NCI-H2171 (cell line): ENCODE data around the gene SERPINC1.
"Not testable (repeated sequence)": the region's sequence is repeated elsewhere in the genome, so short reads cannot be mapped to it uniquely, and the experiment has no call there.

ENCODE experiments used
- DNase-seq: peaks from one replicate; lab custom pipeline; 2025; lab: John Stamatoyannopoulos, UW

Gene SERPINC1

DNA sequence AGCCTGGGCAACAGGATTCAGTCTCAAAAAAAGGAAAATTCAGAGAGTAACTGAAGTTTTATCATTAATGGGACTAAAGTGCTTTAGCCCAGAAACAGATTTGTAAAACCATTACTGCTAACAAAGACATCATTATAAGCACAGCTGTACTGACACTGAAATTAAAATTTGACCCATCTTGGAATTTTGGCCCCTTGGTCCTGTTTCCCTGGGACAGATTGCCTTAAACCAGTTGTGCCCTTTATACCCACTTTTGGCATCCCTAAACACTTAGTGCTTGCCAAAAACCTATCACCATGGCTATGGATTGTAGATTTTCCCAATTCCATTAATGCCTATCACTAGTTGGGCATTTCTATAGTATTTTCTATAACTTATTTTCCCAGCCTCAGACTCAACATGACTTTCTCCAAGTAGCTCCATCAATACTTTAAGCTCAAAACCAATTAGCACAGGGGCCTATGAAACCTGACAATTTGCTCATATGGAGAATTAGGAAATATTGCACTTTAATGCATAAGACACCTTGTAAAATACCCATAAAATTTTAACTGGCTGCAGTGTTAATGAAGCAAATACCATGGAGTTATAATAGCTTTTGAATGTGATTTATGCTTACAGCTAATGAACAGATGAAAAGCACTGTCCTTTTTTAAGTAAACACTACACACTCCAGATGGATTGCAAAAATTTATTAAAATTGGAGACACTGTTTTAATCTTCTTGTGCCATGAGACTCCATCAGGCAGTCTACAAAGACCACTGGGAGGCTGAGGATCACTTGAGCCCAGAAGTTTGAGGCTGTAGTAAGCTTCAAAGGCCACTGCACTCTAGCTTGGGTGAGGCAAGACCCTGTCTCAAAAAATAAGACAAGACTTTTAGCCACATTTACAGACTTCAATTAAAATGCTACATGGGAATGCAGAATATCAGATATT, 53.6 kb downstream of the SERPINC1 start:
- DNase-seq, result no peak

DNA sequence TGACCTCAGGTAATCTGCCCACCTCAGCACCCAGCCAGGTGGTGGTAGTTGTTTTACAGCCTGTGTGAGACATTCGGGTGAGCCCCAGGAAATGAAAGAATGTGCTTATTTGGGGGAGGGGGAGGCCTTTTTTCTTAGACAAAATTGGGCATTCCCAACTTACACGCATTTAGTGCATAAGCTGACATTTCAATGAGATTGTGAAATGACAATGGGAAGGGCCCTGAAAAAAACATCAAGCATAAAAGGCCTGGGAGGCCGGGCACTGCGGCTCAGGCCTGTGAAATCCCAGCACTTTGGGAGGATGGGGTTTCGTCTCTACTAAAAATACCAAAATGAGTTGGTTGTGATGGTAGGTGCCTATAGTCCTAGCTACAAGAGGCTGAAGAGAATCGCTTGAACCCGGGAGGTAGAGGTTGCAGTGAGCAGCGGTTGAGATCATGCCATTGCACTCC, 54.3 kb downstream of the SERPINC1 start:
- no peak for DNase-seq

DNA sequence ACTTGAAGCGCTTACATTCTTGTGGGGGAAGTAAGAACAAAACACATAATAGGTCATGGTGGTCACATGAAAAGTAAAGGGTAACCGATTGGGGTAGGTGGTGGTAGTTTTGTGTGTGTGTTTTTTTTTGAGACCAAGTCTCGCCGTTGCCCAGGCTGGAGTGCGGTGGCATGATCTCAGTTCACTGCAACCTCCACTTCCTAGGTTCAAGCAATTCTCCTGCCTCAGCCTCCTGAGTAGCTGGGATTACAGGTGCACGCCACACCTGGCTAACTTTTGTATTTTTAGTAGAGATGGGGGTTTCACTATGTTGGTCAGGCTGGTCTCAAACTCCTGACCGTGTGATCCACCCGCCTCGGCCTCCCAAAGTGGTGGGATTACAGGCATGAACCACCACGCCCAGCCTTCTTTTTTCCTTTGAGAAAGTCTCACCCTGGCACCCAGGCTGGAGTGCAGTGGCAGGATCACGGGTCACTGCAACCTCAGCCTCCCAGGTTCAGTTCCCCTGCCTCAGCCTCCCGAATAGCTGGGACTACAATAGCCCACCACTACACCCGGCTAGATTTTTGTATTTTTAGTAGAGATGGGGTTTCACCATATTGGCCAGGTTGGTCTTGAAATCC, 54.9 kb downstream of the SERPINC1 start:
- not testable (repeated sequence) for DNase-seq

DNA sequence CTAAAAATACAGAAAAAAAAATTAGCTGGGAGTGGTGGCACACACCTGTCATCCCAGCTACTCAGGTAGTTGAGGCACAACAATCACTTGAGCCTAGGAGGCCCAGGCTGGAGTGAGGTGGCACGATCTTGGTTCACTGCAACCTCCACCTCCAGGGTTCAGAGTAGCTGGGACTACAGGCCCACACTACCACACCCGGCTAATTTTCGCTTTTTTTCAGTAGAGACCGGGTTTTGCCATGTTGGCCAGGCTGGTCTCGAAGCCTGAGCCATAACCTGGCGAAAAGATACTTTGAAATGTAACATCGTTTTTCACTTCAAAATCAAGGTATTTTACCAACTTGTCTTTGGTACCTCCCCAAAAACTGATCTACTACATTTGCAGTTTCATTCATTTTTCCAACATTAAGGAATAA, 55.4 kb downstream of the SERPINC1 start:
- no peak for DNase-seq

- no peak for DNase-seq
Measured at GRCh38 chr1:173860065-173860464, 57.1 kb downstream of the SERPINC1 start.

GRCh38 chr1:173859547-173859946, 57.6 kb downstream of the SERPINC1 start:
- not testable (repeated sequence) for DNase-seq

GRCh38 chr1:173857363-173857917, 59.7 kb downstream of the SERPINC1 start:
- no peak for DNase-seq

DNA sequence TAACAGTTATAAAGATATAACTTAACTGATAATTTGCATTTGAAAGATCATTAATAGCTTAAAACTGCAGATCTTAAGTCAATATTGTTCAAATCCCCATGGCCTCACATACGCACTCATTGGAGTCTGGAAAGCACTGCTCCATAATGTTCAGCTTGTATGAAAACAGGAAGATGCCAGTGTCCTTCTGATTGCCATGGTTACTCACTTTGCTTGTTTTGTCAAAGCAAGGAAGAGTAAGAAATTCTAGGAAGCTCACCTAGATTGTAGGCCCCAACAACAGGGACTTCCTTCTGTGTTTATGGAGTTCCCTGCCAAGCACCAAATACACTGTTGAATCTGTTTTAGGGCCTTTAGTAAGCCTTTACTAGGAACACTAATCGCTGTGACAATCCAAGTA, 60.2 kb downstream of the SERPINC1 start:
- DNase-seq, result no peak

- DNase-seq, result no peak
Measured at GRCh38 chr1:173856014-173856413, 61.1 kb downstream of the SERPINC1 start.
